Measurements from ENCODE around the gene ENGASE.

Gene ENGASE

GRCh38 chr17:79048826-79049755, 25.5 kb upstream of the ENGASE start:
- no peak for TF ChIP-seq CTCF (conservative IDR thresholded peaks at IDR 0.05; ENCODE audit: low read depth, low read length)
- DNase-seq (ENCODE audit: low read depth), result no peak
- no peak overlapping the region for H3K4me3 ChIP-seq (ENCODE audit: low read depth, low read length)

- no peak overlapping the region for H3K4me3 ChIP-seq (ENCODE audit: low read depth, low read length)
- no peak for DNase-seq (ENCODE audit: low read depth)
- TF ChIP-seq CTCF (conservative IDR thresholded peaks at IDR 0.05; ENCODE audit: low read depth, low read length), result no peak
Measured at GRCh38 chr17:79049821-79050220, 24.8 kb upstream of the ENGASE start.

- no peak overlapping the region for H3K4me3 ChIP-seq (ENCODE audit: low read depth, low read length)
- no peak for TF ChIP-seq CTCF (conservative IDR thresholded peaks at IDR 0.05; ENCODE audit: low read depth, low read length)
- DNase-seq (ENCODE audit: low read depth), result no peak
Measured at GRCh38 chr17:79050551-79050950, 24.1 kb upstream of the ENGASE start.

- no peak for TF ChIP-seq CTCF (conservative IDR thresholded peaks at IDR 0.05; ENCODE audit: low read depth, low read length)
- no peak for DNase-seq (ENCODE audit: low read depth)
- H3K4me3 ChIP-seq (ENCODE audit: low read depth, low read length), result no peak overlapping the region
Measured at GRCh38 chr17:79051306-79051705, 23.3 kb upstream of the ENGASE start.

- no peak for TF ChIP-seq CTCF (conservative IDR thresholded peaks at IDR 0.05; ENCODE audit: low read depth, low read length)
- DNase-seq (ENCODE audit: low read depth), result no peak
- H3K4me3 ChIP-seq (ENCODE audit: low read depth, low read length), result no peak overlapping the region
Measured at GRCh38 chr17:79052131-79052530, 22.5 kb upstream of the ENGASE start.

- DNase-seq (ENCODE audit: low read depth), result no peak
- no peak for TF ChIP-seq CTCF (conservative IDR thresholded peaks at IDR 0.05; ENCODE audit: low read depth, low read length)
- no peak overlapping the region for H3K4me3 ChIP-seq (ENCODE audit: low read depth, low read length)
Measured at GRCh38 chr17:79053251-79053925, 21.2 kb upstream of the ENGASE start.
